ENCODE results near the gene TRPV6.

GRCh38 chr7:142874837-142875236 is 10.7 kb downstream of the TRPV6 start:
- TF ChIP-seq CTCF (IDR thresholded peaks at IDR 0.05) (no peak), POLR2AphosphoS5 (IDR thresholded peaks at IDR 0.05) (no peak)
